ENCODE measurements around the gene SDK1. TPM values are rescaled to one million over a fixed set of nuclear protein-coding genes. Genes with fewer than 3 reads are reported as not detected.

Gene SDK1
- total RNA-seq, 1 donor: 0.36 TPM

- peaks cover 2% of the 10 kb centered on the region for H3K9me3 ChIP-seq (ENCODE audit: low read depth, low read length)
- H3K27ac ChIP-seq (ENCODE audit: low read depth, low read length): no peak overlapping the region
- no peak overlapping the region for H2AFZ ChIP-seq (ENCODE audit: low read length)
- no peak for TF ChIP-seq CTCF (IDR thresholded peaks at IDR 0.05; ENCODE audit: extremely low read depth, low read depth, low read length)
- H3K36me3 ChIP-seq (ENCODE audit: insufficient read depth, low read length): no peaks in the 10 kb centered on the region
- no peaks in the 10 kb centered on the region for H3K4me1 ChIP-seq (ENCODE audit: insufficient read depth, low read length)
- H3K27me3 ChIP-seq (ENCODE audit: insufficient read depth, low read length): no peaks in the 10 kb centered on the region
- H3K4me3 ChIP-seq (ENCODE audit: insufficient read depth, low read length): no peak overlapping the region
- DNase-seq (ENCODE audit: insufficient read length, low spot score, missing footprints): no peak
- no peaks in the 10 kb centered on the region for H3K79me2 ChIP-seq (ENCODE audit: insufficient read depth, low read length)
- no peaks in the 10 kb centered on the region for H4K20me1 ChIP-seq (ENCODE audit: insufficient read depth, low read length)
- H3K4me2 ChIP-seq (ENCODE audit: insufficient read depth, low read length): no peak overlapping the region
Observed at GRCh38 chr7:3518546-3518945, 217.5 kb downstream of the SDK1 start.

- no peak overlapping the region for H3K4me3 ChIP-seq (ENCODE audit: insufficient read depth, low read length)
- H4K20me1 ChIP-seq (ENCODE audit: insufficient read depth, low read length): no peaks in the 10 kb centered on the region
- H3K36me3 ChIP-seq (ENCODE audit: insufficient read depth, low read length): no peaks in the 10 kb centered on the region
- no peaks in the 10 kb centered on the region for H3K79me2 ChIP-seq (ENCODE audit: insufficient read depth, low read length)
- TF ChIP-seq CTCF (IDR thresholded peaks at IDR 0.05; ENCODE audit: extremely low read depth, low read depth, low read length): no peak
- H3K4me2 ChIP-seq (ENCODE audit: insufficient read depth, low read length): no peak overlapping the region
- DNase-seq (ENCODE audit: insufficient read length, low spot score, missing footprints): no peak
- no peaks in the 10 kb centered on the region for H3K27me3 ChIP-seq (ENCODE audit: insufficient read depth, low read length)
- H2AFZ ChIP-seq (ENCODE audit: low read length): no peak overlapping the region
- H3K4me1 ChIP-seq (ENCODE audit: insufficient read depth, low read length): no peaks in the 10 kb centered on the region
- H3K27ac ChIP-seq (ENCODE audit: low read depth, low read length): no peak overlapping the region
- H3K9me3 ChIP-seq (ENCODE audit: low read depth, low read length): peaks cover 2% of the 10 kb centered on the region
Observed at GRCh38 chr7:3520206-3520605, 219.2 kb downstream of the SDK1 start.

GRCh38 chr7:3527496-3528124 is 226.6 kb downstream of the SDK1 start:
- H3K27ac ChIP-seq (ENCODE audit: low read depth, low read length): no peak overlapping the region
- no peak for DNase-seq (ENCODE audit: insufficient read length, low spot score, missing footprints)
- no peak overlapping the region for H3K4me3 ChIP-seq (ENCODE audit: insufficient read depth, low read length)
- H4K20me1 ChIP-seq (ENCODE audit: insufficient read depth, low read length): no peaks in the 10 kb centered on the region
- no peak for TF ChIP-seq CTCF (IDR thresholded peaks at IDR 0.05; ENCODE audit: extremely low read depth, low read depth, low read length)
- no peak overlapping the region for H3K4me2 ChIP-seq (ENCODE audit: insufficient read depth, low read length)
- H3K27me3 ChIP-seq (ENCODE audit: insufficient read depth, low read length): no peaks in the 10 kb centered on the region
- H3K79me2 ChIP-seq (ENCODE audit: insufficient read depth, low read length): no peaks in the 10 kb centered on the region
- H2AFZ ChIP-seq (ENCODE audit: low read length): no peak overlapping the region
- no peaks in the 10 kb centered on the region for H3K4me1 ChIP-seq (ENCODE audit: insufficient read depth, low read length)
- no peaks in the 10 kb centered on the region for H3K9me3 ChIP-seq (ENCODE audit: low read depth, low read length)
- no peaks in the 10 kb centered on the region for H3K36me3 ChIP-seq (ENCODE audit: insufficient read depth, low read length)

GRCh38 chr7:3533040-3533439 is 232.0 kb downstream of the SDK1 start:
- no peaks in the 10 kb centered on the region for H3K4me1 ChIP-seq (ENCODE audit: insufficient read depth, low read length)
- H3K79me2 ChIP-seq (ENCODE audit: insufficient read depth, low read length): no peaks in the 10 kb centered on the region
- no peak for TF ChIP-seq CTCF (IDR thresholded peaks at IDR 0.05; ENCODE audit: extremely low read depth, low read depth, low read length)
- H3K36me3 ChIP-seq (ENCODE audit: insufficient read depth, low read length): no peaks in the 10 kb centered on the region
- H3K27me3 ChIP-seq (ENCODE audit: insufficient read depth, low read length): no peaks in the 10 kb centered on the region
- no peaks in the 10 kb centered on the region for H3K9me3 ChIP-seq (ENCODE audit: low read depth, low read length)
- H2AFZ ChIP-seq (ENCODE audit: low read length): no peak overlapping the region
- no peak overlapping the region for H3K4me2 ChIP-seq (ENCODE audit: insufficient read depth, low read length)
- no peak for DNase-seq (ENCODE audit: insufficient read length, low spot score, missing footprints)
- no peaks in the 10 kb centered on the region for H4K20me1 ChIP-seq (ENCODE audit: insufficient read depth, low read length)
- H3K27ac ChIP-seq (ENCODE audit: low read depth, low read length): no peak overlapping the region
- no peak overlapping the region for H3K4me3 ChIP-seq (ENCODE audit: insufficient read depth, low read length)

All from osteoblast (primary cell).